ENCODE measurements around the gene ARHGAP45. TPM values are rescaled to one million over a fixed set of nuclear protein-coding genes. Genes with fewer than 3 reads are reported as not detected.

ARHGAP45 gene
- total and polyA plus RNA-seq, 2 experiments from 2014 or later, result 24.7 to 71.8 TPM

DNA sequence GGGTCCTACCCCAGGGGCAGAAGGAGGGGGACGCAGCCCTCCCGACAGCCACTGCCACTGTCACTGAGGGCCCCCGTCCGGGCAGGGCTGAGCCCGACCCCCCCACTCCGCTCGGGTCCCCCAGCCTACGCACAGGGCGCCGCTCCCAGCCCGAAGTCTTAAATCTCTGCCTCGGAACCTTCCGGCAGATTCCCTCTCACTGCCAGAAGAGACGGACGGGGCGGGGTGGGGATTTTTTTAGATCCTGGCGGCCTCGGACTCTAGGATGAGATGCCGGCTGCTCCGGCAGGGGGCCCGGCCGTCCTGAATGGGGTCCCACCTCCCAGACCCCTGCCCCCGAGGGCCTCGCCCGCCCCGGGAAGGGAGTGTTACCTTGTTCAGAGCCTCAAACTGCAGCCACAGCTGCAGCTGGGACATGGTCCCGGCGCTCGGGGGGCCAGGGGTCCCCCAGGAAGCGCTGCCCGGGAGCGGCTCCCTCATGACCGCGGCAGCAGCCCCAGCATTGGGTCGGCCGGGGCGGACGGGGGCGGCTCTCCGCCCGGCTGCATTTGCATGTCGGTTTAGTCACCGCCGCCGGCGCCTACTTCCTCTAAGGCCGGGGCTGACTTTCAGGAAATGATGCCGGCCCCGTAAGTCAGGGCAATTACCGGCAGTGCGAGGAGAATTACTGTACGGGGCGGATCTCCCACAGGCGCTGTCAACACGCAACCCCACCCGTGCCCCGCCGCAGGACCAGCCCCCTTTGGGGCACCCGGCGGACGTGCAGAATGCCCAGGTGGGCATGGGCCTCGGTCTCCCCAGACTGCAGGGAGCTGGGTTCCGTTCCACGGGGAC lies 65.0 kb downstream of the ARHGAP45 start:
- DNase-seq (ENCODE audit: low spot score) (peak; percentile 89), ATAC-seq (peak; percentile 63)
- Mint-ChIP-seq H3K4me3 (peak overlapping the region; percentile 38; the same call in 1 of the 3 replicates), H3K27ac (no peak overlapping the region), H3K4me1 (peaks cover 6% of the 10 kb centered on the region), H3K27me3 (ENCODE audit: insufficient read depth, low read depth, poor library complexity) (peaks cover 10% of the 10 kb centered on the region), H3K36me3 (ENCODE audit: low read depth) (no peaks in the 10 kb centered on the region; the same call in 2 of the 3 replicates), H3K9me3 (no peaks in the 10 kb centered on the region)
- H2AFZ ChIP-seq, result no peak overlapping the region
- H3K4me1 ChIP-seq (ENCODE audit: insufficient read depth), result 0 out of 2 replicates have a peak, but pooled peaks cover 3% of the 10 kb centered on the region
- H3K4me3 ChIP-seq, result peak overlapping the region; percentile 43; the same call in 1 of the 2 replicates
- no peaks in the 10 kb centered on the region for H3K9me2 ChIP-seq (ENCODE audit: insufficient read depth)
- no peaks in the 10 kb centered on the region for H3K36me3 ChIP-seq (ENCODE audit: insufficient read depth)
- H3K27me3 ChIP-seq (ENCODE audit: insufficient read depth), result no peaks in the 10 kb centered on the region
- peak overlapping the region; percentile 75 for H3K4me2 ChIP-seq
- peak overlapping the region; percentile 59; the same call in 1 of the 2 replicates for H3K27ac ChIP-seq (ENCODE audit: low read depth)
- H3K79me2 ChIP-seq (replicated peaks; ENCODE audit: insufficient read depth), result no peaks in the 10 kb centered on the region
- no peak for TF ChIP-seq CREB1 (CRISPR knock-in tag; IDR thresholded peaks at IDR 0.05; ENCODE audit: low read depth)
- no peak for TF ChIP-seq EZH2phosphoT487 (IDR thresholded peaks at IDR 0.05; ENCODE audit: unreplicated experiment)
- no peak for TF ChIP-seq POLR2AphosphoS5 (IDR thresholded peaks at IDR 0.05; ENCODE audit: low read depth)
- TF ChIP-seq ZNF114 (CRISPR knock-in tag; IDR thresholded peaks at IDR 0.05), result no peak
- no peak for TF ChIP-seq NANOG (IDR thresholded peaks at IDR 0.05; ENCODE audit: borderline replicate concordance)
- TF ChIP-seq, protein P1, sequence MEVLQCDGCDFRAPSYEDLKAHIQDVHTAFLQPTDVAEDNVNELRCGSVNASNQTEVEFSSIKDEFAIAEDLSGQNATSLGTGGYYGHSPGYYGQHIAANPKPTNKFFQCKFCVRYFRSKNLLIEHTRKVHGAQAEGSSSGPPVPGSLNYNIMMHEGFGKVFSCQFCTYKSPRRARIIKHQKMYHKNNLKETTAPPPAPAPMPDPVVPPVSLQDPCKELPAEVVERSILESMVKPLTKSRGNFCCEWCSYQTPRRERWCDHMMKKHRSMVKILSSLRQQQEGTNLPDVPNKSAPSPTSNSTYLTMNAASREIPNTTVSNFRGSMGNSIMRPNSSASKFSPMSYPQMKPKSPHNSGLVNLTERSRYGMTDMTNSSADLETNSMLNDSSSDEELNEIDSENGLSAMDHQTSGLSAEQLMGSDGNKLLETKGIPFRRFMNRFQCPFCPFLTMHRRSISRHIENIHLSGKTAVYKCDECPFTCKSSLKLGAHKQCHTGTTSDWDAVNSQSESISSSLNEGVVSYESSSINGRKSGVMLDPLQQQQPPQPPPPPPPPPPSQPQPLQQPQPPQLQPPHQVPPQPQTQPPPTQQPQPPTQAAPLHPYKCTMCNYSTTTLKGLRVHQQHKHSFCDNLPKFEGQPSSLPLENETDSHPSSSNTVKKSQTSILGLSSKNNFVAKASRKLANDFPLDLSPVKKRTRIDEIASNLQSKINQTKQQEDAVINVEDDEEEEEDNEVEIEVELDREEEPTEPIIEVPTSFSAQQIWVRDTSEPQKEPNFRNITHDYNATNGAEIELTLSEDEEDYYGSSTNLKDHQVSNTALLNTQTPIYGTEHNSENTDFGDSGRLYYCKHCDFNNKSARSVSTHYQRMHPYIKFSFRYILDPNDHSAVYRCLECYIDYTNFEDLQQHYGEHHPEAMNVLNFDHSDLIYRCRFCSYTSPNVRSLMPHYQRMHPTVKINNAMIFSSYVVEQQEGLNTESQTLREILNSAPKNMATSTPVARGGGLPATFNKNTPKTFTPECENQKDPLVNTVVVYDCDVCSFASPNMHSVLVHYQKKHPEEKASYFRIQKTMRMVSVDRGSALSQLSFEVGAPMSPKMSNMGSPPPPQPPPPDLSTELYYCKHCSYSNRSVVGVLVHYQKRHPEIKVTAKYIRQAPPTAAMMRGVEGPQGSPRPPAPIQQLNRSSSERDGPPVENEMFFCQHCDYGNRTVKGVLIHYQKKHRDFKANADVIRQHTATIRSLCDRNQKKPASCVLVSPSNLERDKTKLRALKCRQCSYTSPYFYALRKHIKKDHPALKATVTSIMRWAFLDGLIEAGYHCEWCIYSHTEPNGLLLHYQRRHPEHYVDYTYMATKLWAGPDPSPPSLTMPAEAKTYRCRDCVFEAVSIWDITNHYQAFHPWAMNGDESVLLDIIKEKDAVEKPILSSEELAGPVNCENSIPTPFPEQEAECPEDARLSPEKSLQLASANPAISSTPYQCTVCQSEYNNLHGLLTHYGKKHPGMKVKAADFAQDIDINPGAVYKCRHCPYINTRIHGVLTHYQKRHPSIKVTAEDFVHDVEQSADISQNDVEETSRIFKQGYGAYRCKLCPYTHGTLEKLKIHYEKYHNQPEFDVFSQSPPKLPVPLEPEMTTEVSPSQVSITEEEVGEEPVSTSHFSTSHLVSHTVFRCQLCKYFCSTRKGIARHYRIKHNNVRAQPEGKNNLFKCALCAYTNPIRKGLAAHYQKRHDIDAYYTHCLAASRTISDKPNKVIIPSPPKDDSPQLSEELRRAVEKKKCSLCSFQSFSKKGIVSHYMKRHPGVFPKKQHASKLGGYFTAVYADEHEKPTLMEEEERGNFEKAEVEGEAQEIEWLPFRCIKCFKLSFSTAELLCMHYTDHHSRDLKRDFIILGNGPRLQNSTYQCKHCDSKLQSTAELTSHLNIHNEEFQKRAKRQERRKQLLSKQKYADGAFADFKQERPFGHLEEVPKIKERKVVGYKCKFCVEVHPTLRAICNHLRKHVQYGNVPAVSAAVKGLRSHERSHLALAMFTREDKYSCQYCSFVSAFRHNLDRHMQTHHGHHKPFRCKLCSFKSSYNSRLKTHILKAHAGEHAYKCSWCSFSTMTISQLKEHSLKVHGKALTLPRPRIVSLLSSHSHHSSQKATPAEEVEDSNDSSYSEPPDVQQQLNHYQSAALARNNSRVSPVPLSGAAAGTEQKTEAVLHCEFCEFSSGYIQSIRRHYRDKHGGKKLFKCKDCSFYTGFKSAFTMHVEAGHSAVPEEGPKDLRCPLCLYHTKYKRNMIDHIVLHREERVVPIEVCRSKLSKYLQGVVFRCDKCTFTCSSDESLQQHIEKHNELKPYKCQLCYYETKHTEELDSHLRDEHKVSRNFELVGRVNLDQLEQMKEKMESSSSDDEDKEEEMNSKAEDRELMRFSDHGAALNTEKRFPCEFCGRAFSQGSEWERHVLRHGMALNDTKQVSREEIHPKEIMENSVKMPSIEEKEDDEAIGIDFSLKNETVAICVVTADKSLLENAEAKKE (CRISPR knock-in tag; IDR thresholded peaks at IDR 0.05), result no peak
- TF ChIP-seq CTCF (conservative IDR thresholded peaks at IDR 0.05; ENCODE audit: low read depth in 2 of 2), result no peak
- no peak for TF ChIP-seq EZH2 (IDR thresholded peaks at IDR 0.05; ENCODE audit: low read depth, unreplicated experiment)
- TF ChIP-seq ETS1 (IDR thresholded peaks at IDR 0.05), result no peak
- no peak for TF ChIP-seq STAT1 (IDR thresholded peaks at IDR 0.05; ENCODE audit: unreplicated experiment)
- TF ChIP-seq JUNB (IDR thresholded peaks at IDR 0.05; ENCODE audit: unreplicated experiment), result no peak
- no peak for TF ChIP-seq ZNF331 (CRISPR knock-in tag; IDR thresholded peaks at IDR 0.05; ENCODE audit: low read depth)
- no peak for TF ChIP-seq REST (IDR thresholded peaks at IDR 0.05; ENCODE audit: unreplicated experiment)
- no peaks in the 10 kb centered on the region for H4K20me1 ChIP-seq (replicated peaks; ENCODE audit: insufficient read depth)
- H3F3A ChIP-seq (replicated peaks; ENCODE audit: low read depth), result no peaks in the 10 kb centered on the region; the same call in 1 of the 2 replicates
